ENCODE results near the gene BAZ1A.

The BAZ1A gene

GRCh38 chr14:34883954-34884353, 8.8 kb upstream of the BAZ1A start:
- Histone ChIP-seq H3K36me3 (no peaks in the 10 kb centered on the region), H3K27ac (no peak overlapping the region), H3K27me3 (no peaks in the 10 kb centered on the region), H3K4me3 (ENCODE audit: low read depth in 1 of 2, low read length in 1 of 2) (no peak overlapping the region), H3K4me1 (ENCODE audit: control insufficient read depth in 1 of 2, insufficient read depth in 1 of 2, low read depth in 1 of 2, low read length in 1 of 2) (peaks cover 0 to 11% of the 10 kb centered on the region in 2 experiments), H3K9me3 (no peaks in the 10 kb centered on the region)
- TF ChIP-seq, protein P1, sequence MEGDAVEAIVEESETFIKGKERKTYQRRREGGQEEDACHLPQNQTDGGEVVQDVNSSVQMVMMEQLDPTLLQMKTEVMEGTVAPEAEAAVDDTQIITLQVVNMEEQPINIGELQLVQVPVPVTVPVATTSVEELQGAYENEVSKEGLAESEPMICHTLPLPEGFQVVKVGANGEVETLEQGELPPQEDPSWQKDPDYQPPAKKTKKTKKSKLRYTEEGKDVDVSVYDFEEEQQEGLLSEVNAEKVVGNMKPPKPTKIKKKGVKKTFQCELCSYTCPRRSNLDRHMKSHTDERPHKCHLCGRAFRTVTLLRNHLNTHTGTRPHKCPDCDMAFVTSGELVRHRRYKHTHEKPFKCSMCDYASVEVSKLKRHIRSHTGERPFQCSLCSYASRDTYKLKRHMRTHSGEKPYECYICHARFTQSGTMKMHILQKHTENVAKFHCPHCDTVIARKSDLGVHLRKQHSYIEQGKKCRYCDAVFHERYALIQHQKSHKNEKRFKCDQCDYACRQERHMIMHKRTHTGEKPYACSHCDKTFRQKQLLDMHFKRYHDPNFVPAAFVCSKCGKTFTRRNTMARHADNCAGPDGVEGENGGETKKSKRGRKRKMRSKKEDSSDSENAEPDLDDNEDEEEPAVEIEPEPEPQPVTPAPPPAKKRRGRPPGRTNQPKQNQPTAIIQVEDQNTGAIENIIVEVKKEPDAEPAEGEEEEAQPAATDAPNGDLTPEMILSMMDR (IDR thresholded peaks at IDR 0.05): no peak

DNA sequence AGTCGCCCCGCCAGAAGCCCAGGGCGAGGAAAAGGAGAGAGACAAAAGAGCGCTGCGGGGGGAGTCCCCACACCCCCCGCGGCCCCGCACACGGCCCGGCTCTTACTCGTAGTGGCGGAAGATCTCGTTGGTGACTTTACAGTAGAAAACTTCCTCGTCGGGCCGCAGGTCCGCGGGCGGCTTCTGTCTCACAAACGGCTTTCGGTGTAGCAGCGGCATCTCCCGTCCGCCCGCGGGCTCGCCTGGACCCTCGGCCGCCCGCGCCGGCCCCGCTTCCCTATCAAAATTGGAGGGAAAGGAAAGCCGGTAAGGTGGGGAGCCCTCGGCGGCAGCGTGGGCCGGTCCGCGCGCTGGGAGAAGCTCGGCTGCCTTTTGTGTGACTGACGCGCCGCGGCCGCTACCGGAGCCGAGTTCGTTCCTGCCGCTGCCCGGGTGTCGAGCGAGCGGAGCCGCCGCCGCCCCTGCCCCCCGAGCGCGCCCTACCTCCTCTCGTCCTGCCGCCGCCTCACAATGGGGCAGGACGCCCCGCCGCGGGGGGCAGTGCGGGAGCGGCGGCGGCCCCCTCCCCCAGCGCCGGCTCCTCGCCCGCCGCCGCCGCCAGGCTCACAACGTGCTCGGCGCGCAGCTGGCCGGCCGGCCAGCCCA, 652 bp downstream of the BAZ1A start:
- H3K9me3 ChIP-seq: no peaks in the 10 kb centered on the region
- H3K27me3 ChIP-seq: no peaks in the 10 kb centered on the region
- H3K27ac ChIP-seq: peak overlapping the region; percentile 100
- H3K4me3 ChIP-seq (ENCODE audit: low read depth in 1 of 2, low read length in 1 of 2): peak overlapping the region; percentile 78 to 89
- peaks cover 17% of the 10 kb centered on the region for H3K36me3 ChIP-seq
- H3K4me1 ChIP-seq (ENCODE audit: control insufficient read depth in 1 of 2, insufficient read depth in 1 of 2, low read depth in 1 of 2, low read length in 1 of 2): peaks cover 42 to 45% of the 10 kb centered on the region in 2 experiments
- TF ChIP-seq, protein P1 (IDR thresholded peaks at IDR 0.05): no peak

GRCh38 chr14:34873589-34874385, 1.4 kb downstream of the BAZ1A start:
- Histone ChIP-seq H3K27me3 (no peaks in the 10 kb centered on the region), H3K9me3 (no peaks in the 10 kb centered on the region), H3K4me1 (ENCODE audit: control insufficient read depth in 1 of 2, insufficient read depth in 1 of 2, low read depth in 1 of 2, low read length in 1 of 2) (peaks cover 49 to 52% of the 10 kb centered on the region in 2 experiments), H3K27ac (peak overlapping the region; percentile 100), H3K36me3 (peaks cover 22% of the 10 kb centered on the region), H3K4me3 (ENCODE audit: low read depth in 1 of 2, low read length in 1 of 2) (peak overlapping the region; percentile 78 to 89)
- TF ChIP-seq, protein P1 (IDR thresholded peaks at IDR 0.05): peak; percentile 37

DNA sequence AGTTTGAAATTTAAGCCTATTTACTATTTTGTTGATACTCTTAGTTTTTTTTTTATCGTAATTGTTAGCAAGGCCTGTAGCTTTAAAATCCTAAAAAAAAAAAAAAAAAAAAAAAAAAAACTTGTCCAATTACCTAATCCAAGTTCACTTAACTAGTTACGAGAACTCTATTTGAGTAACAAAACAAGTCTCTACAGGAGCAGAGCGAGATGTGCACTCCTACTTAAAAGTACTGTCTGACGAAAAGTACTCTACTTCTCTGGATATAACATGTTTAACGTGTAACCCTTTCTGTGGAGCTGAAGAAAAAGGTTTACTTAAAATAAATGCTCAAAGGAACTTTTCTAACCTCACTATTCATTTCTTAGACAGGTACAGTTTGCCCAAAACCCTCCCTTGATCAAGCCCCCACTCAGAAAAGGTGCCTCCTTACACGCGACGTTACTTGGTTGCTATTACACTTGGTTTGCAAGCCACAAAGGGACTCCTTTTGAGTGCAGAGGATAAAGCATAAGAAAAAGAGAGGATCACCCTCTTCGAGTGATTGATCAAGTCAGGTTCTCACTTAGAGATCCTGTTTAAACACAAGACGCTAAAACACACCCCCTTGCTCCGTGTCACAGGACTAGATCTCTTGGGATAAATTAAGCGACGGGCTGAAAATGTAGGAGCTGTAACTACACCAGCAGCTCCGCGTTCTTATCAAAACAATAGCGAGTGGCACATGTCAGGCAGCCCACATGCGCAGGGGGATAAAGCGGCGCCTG, 2.2 kb downstream of the BAZ1A start:
- H3K27ac ChIP-seq: peak overlapping the region; percentile 100
- peaks cover 30% of the 10 kb centered on the region for H3K36me3 ChIP-seq
- H3K4me1 ChIP-seq (ENCODE audit: control insufficient read depth in 1 of 2, insufficient read depth in 1 of 2, low read depth in 1 of 2, low read length in 1 of 2): peaks cover 49 to 52% of the 10 kb centered on the region in 2 experiments
- no peaks in the 10 kb centered on the region for H3K9me3 ChIP-seq
- H3K27me3 ChIP-seq: no peaks in the 10 kb centered on the region
- TF ChIP-seq, protein P1 (IDR thresholded peaks at IDR 0.05): no peak
- peak overlapping the region; percentile 78 to 89 for H3K4me3 ChIP-seq (ENCODE audit: low read depth in 1 of 2, low read length in 1 of 2)

DNA sequence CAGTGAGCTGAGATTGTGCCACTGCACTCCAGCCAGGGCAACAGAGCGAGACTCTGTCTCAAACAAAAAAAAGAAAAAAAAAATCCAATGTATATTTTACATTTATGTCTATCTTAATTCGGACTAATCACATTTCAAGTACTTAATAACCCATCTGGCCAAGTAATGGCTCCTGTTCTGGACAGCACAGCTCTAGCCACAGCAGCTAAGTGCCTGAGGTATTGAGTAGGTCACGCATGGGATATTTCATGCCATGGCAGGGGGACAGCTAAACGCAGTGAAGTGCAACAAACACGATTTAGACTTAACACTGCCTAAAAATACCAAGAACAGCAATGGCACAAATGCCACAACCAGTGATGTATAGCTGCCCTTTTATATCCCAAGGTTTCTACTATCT, 8.0 kb downstream of the BAZ1A start:
- TF ChIP-seq, protein P1 (IDR thresholded peaks at IDR 0.05): no peak
- H3K27ac ChIP-seq: peak overlapping the region; percentile 40
- peaks cover 37% of the 10 kb centered on the region for H3K36me3 ChIP-seq
- H3K4me1 ChIP-seq (ENCODE audit: control insufficient read depth in 1 of 2, insufficient read depth in 1 of 2, low read depth in 1 of 2, low read length in 1 of 2): peaks cover 38 to 42% of the 10 kb centered on the region in 2 experiments
- H3K27me3 ChIP-seq: no peaks in the 10 kb centered on the region
- no peaks in the 10 kb centered on the region for H3K9me3 ChIP-seq
- H3K4me3 ChIP-seq (ENCODE audit: low read depth in 1 of 2, low read length in 1 of 2): no peak overlapping the region

All from neutrophil (primary cell).